Measurements from ENCODE around the gene OR2A5. TPM values are rescaled to one million over a fixed set of nuclear protein-coding genes. Genes with fewer than 3 reads are reported as not detected.

OR2A5 gene
- total RNA-seq, 4 donors from 2014 or later, result not detected

GRCh38 chr7:144019457-144019856 is 29.3 kb upstream of the OR2A5 start:
- Histone ChIP-seq H3K4me1 (no peaks in the 10 kb centered on the region), H3K36me3 (no peaks in the 10 kb centered on the region), H3K9me3 (no peaks in the 10 kb centered on the region), H3K27me3 (no peaks in the 10 kb centered on the region), H3K4me3 (no peak overlapping the region), H3K27ac (no peak overlapping the region)
- DNase-seq, result no peak
- TF ChIP-seq CTCF (IDR thresholded peaks at IDR 0.05) (no peak), POLR2A (IDR thresholded peaks at IDR 0.05) (no peak)
- WGBS, 2 donors, result 36 to 40% methylated on average over 2 of the region's 2 CpGs
- intact Hi-C loops (cut with DNase I), result no loop called here

GRCh38 chr7:144020340-144020739 is 28.4 kb upstream of the OR2A5 start:
- intact Hi-C loops (cut with DNase I), result no loop called here
- no peak overlapping the region for H3K27ac ChIP-seq
- no peak for DNase-seq

GRCh38 chr7:144022169-144022568 is 26.6 kb upstream of the OR2A5 start:
- intact Hi-C loops (cut with DNase I), result no loop called here
- TF ChIP-seq POLR2A (IDR thresholded peaks at IDR 0.05), result no peak
- TF ChIP-seq CTCF (IDR thresholded peaks at IDR 0.05), result no peak
- Histone ChIP-seq H3K4me3 (no peak overlapping the region), H3K36me3 (no peaks in the 10 kb centered on the region), H3K4me1 (no peaks in the 10 kb centered on the region), H3K27ac (no peak overlapping the region), H3K27me3 (no peaks in the 10 kb centered on the region), H3K9me3 (no peaks in the 10 kb centered on the region)
- DNase-seq, result no peak

More at GRCh38 chr7:144020340-144020739, 28.4 kb upstream of the OR2A5 start:
- H3K9me3 ChIP-seq, result no peaks in the 10 kb centered on the region
- TF ChIP-seq CTCF (IDR thresholded peaks at IDR 0.05), result no peak
- no peak for TF ChIP-seq POLR2A (IDR thresholded peaks at IDR 0.05)
- H3K4me1 ChIP-seq, result no peaks in the 10 kb centered on the region
- H3K36me3 ChIP-seq, result no peaks in the 10 kb centered on the region
- no peaks in the 10 kb centered on the region for H3K27me3 ChIP-seq
- H3K4me3 ChIP-seq, result no peak overlapping the region
- 39 to 53% methylated on average over 3 of the region's 3 CpGs for WGBS, 2 donors

GRCh38 chr7:144023171-144023827 is 25.4 kb upstream of the OR2A5 start:
- 67 to 68% methylated on average over 4 of the region's 4 CpGs for WGBS, 2 donors
- Histone ChIP-seq H3K9me3 (no peaks in the 10 kb centered on the region), H3K36me3 (no peaks in the 10 kb centered on the region), H3K27ac (no peak overlapping the region), H3K4me1 (no peaks in the 10 kb centered on the region), H3K27me3 (no peaks in the 10 kb centered on the region), H3K4me3 (no peak overlapping the region)
- no peak for DNase-seq
- intact Hi-C loops (cut with DNase I), result no loop called here
- TF ChIP-seq POLR2A (IDR thresholded peaks at IDR 0.05) (no peak), CTCF (IDR thresholded peaks at IDR 0.05) (no peak)

- no peak for DNase-seq
- Histone ChIP-seq H3K27ac (no peak overlapping the region), H3K36me3 (no peaks in the 10 kb centered on the region), H3K9me3 (no peaks in the 10 kb centered on the region), H3K4me1 (no peaks in the 10 kb centered on the region), H3K27me3 (no peaks in the 10 kb centered on the region), H3K4me3 (no peak overlapping the region)
- TF ChIP-seq POLR2A (IDR thresholded peaks at IDR 0.05) (no peak), CTCF (IDR thresholded peaks at IDR 0.05) (no peak)
- intact Hi-C loops (cut with DNase I), result no loop called here
- WGBS, 2 donors, result 65 to 68% methylated on average over 3 of the region's 3 CpGs
Observed at GRCh38 chr7:144024213-144024612, 24.5 kb upstream of the OR2A5 start.
